ENCODE measurements around the gene TLE4. TPM values are rescaled to one million over a fixed set of nuclear protein-coding genes. Genes with fewer than 3 reads are reported as not detected.
"Not testable (repeated sequence)": the region's sequence is repeated elsewhere in the genome, so short reads cannot be mapped to it uniquely, and the experiment has no call there.

TLE4 gene
- total RNA-seq, 1 donor from 2014 or later, result 102 TPM

- DNase-seq (ENCODE audit: extremely low spot score, unreplicated experiment), result no peak
- H3K4me1 Mint-ChIP-seq (ENCODE audit: unreplicated experiment), result peaks cover 11% of the 10 kb centered on the region
Observed at GRCh38 chr9:79741381-79741780, 169.6 kb downstream of the TLE4 start.

GRCh38 chr9:79742110-79742721 is 170.5 kb downstream of the TLE4 start:
- H3K9me3 Mint-ChIP-seq (ENCODE audit: unreplicated experiment), result no peaks in the 10 kb centered on the region
- H3K27me3 Mint-ChIP-seq (ENCODE audit: unreplicated experiment), result no peaks in the 10 kb centered on the region
- H3K4me1 Mint-ChIP-seq (ENCODE audit: unreplicated experiment), result peaks cover 11% of the 10 kb centered on the region
- no peak for DNase-seq (ENCODE audit: extremely low spot score, unreplicated experiment)
- no peaks in the 10 kb centered on the region for H3K36me3 Mint-ChIP-seq (ENCODE audit: unreplicated experiment)
- TF ChIP-seq CTCF (IDR thresholded peaks at IDR 0.05), result no peak
- H3K27ac Mint-ChIP-seq (ENCODE audit: unreplicated experiment), result no peak overlapping the region
- no peak overlapping the region for H3K4me3 Mint-ChIP-seq (ENCODE audit: unreplicated experiment)

More at GRCh38 chr9:79741381-79741780, 169.6 kb downstream of the TLE4 start:
- TF ChIP-seq CTCF (IDR thresholded peaks at IDR 0.05), result no peak
- Mint-ChIP-seq H3K4me3 (ENCODE audit: unreplicated experiment) (no peak overlapping the region), H3K36me3 (ENCODE audit: unreplicated experiment) (no peaks in the 10 kb centered on the region), H3K9me3 (ENCODE audit: unreplicated experiment) (no peaks in the 10 kb centered on the region), H3K27ac (ENCODE audit: unreplicated experiment) (no peak overlapping the region), H3K27me3 (ENCODE audit: unreplicated experiment) (no peaks in the 10 kb centered on the region)

- Mint-ChIP-seq H3K9me3 (ENCODE audit: unreplicated experiment) (no peaks in the 10 kb centered on the region), H3K4me1 (ENCODE audit: unreplicated experiment) (peaks cover 11% of the 10 kb centered on the region), H3K4me3 (ENCODE audit: unreplicated experiment) (no peak overlapping the region), H3K27ac (ENCODE audit: unreplicated experiment) (no peak overlapping the region), H3K27me3 (ENCODE audit: unreplicated experiment) (no peaks in the 10 kb centered on the region), H3K36me3 (ENCODE audit: unreplicated experiment) (no peaks in the 10 kb centered on the region)
- no peak for TF ChIP-seq CTCF (IDR thresholded peaks at IDR 0.05)
- DNase-seq (ENCODE audit: extremely low spot score, unreplicated experiment), result no peak
Observed at GRCh38 chr9:79744521-79744920, 172.8 kb downstream of the TLE4 start.

DNA sequence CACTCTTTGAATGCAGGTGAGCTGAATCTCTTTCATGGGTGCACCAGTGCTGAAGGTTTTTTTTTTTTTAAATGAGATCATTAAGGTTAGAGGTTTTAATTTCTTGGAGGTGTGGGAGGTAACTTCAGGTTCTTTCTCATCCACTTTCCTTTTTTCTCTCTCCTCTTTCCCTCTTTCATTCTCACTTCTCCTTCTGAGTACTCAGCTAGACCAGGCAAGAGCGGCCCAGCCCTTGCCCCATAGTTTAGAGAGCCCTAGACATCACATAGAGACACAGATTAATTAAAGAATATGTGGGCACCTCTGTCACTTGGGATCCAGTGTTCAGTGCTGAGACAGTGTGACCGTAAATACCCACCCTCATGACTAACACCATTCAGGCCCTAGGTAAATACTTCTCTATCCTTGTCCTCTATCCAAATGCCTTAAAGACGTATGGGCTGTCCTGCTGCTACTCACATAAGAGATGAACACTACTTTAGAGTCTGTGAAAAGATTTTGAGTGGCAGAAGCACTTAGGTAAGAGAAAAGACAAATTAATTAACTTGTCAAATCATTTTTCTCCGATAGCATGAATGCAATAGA is 174.1 kb downstream of the TLE4 start:
- H3K4me3 Mint-ChIP-seq (ENCODE audit: unreplicated experiment), result no peak overlapping the region

DNA sequence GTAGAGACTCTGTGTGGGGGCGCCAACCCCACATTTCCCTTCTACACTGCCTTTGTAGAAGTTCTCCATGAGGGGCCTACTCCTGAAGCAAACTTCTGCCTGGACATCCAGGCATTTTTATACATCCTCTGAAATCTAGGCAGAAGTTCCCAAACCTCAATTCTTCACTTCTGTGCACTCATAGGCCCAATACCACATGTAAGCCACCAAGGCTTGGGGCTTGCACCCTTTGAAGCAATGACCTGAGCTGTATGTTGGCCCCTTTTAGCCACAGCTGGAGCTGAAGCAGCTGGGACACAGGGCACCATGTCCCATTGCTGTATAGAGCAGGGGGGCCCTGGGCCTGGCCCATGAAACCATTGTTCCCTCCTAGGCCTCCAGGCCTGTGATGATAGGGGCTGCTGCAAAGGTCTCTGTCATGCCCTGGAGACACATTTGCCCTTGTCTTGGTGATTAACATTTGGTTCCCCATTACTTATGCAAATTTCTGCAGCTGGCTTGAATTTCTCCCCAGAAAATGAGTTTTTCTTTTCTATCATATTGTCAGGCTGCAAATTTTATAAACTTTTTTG is 180.2 kb downstream of the TLE4 start:
- H3K27me3 Mint-ChIP-seq (ENCODE audit: unreplicated experiment); DNase-seq (ENCODE audit: extremely low spot score, unreplicated experiment); H3K27ac Mint-ChIP-seq (ENCODE audit: unreplicated experiment); H3K36me3 Mint-ChIP-seq (ENCODE audit: unreplicated experiment); H3K4me3 Mint-ChIP-seq (ENCODE audit: unreplicated experiment); H3K9me3 Mint-ChIP-seq (ENCODE audit: unreplicated experiment); H3K4me1 Mint-ChIP-seq (ENCODE audit: unreplicated experiment): not testable (repeated sequence)

More for the DNA sequence above, 174.1 kb downstream of the TLE4 start:
- TF ChIP-seq CTCF (IDR thresholded peaks at IDR 0.05), result no peak
- Mint-ChIP-seq H3K36me3 (ENCODE audit: unreplicated experiment) (no peaks in the 10 kb centered on the region), H3K27ac (ENCODE audit: unreplicated experiment) (no peak overlapping the region), H3K4me1 (ENCODE audit: unreplicated experiment) (peaks cover 11% of the 10 kb centered on the region), H3K27me3 (ENCODE audit: unreplicated experiment) (no peaks in the 10 kb centered on the region), H3K9me3 (ENCODE audit: unreplicated experiment) (no peaks in the 10 kb centered on the region)
- DNase-seq (ENCODE audit: extremely low spot score, unreplicated experiment), result no peak
